DOHH2 (cell line): Measurements from ENCODE around the gene DNAJC16.

ENCODE experiments used
- EZH2phosphoT487 ChIP-seq: fragments of 200-600 bp; sonication (generic); IDR thresholded peaks from 2 replicates; pipeline ENCODE4 v1.6.1; 2017; ENCODE audit warnings: borderline replicate concordance, mild to moderate bottlenecking, antibody characterized with exemption, low read length, moderate library complexity, mixed read lengths
- TF ChIP-seq, protein P1 (sequence below): fragments of 200-600 bp; sonication (generic); IDR thresholded peaks from one replicate; pipeline ENCODE4 v1.5.1; 2014; ENCODE audit warnings: antibody characterized with exemption, mild to moderate bottlenecking, low read depth, low read length; ENCODE audit not compliant: poor library complexity, severe bottlenecking

GRCh38 chr1:15557594-15557993 is 30.9 kb downstream of the DNAJC16 start:
- TF ChIP-seq, protein P1, sequence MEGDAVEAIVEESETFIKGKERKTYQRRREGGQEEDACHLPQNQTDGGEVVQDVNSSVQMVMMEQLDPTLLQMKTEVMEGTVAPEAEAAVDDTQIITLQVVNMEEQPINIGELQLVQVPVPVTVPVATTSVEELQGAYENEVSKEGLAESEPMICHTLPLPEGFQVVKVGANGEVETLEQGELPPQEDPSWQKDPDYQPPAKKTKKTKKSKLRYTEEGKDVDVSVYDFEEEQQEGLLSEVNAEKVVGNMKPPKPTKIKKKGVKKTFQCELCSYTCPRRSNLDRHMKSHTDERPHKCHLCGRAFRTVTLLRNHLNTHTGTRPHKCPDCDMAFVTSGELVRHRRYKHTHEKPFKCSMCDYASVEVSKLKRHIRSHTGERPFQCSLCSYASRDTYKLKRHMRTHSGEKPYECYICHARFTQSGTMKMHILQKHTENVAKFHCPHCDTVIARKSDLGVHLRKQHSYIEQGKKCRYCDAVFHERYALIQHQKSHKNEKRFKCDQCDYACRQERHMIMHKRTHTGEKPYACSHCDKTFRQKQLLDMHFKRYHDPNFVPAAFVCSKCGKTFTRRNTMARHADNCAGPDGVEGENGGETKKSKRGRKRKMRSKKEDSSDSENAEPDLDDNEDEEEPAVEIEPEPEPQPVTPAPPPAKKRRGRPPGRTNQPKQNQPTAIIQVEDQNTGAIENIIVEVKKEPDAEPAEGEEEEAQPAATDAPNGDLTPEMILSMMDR: no peak
- no peak for TF ChIP-seq EZH2phosphoT487
